ENCODE measurements around the gene EPHB2. TPM values are rescaled to one million over a fixed set of nuclear protein-coding genes. Genes with fewer than 3 reads are reported as not detected.

EPHB2 gene
- total RNA-seq, 1 experiment from 2014 or later: 18.5 TPM

GRCh38 chr1:22958556-22958955 is 247.9 kb downstream of the EPHB2 start:
- CTCF ChIA-PET: no interaction called here

More at GRCh38 chr1:22958556-22958955, 247.9 kb downstream of the EPHB2 start:
- Mint-ChIP-seq H3K27ac (no peak overlapping the region), H3K27me3 (ENCODE audit: low read depth) (peaks cover 26% of the 10 kb centered on the region), H3K4me3 (no peak overlapping the region), H3K36me3 (no peaks in the 10 kb centered on the region), H3K9me3 (no peaks in the 10 kb centered on the region), H3K4me1 (no peaks in the 10 kb centered on the region)
- ATAC-seq (no peak), DNase-seq (ENCODE audit: low spot score) (no peak)
- no peak for TF ChIP-seq AR (CRISPR knock-in tag; IDR thresholded peaks at IDR 0.05)
- no peak for TF ChIP-seq ZMAT4 (CRISPR knock-in tag; IDR thresholded peaks at IDR 0.05)
- TF ChIP-seq GRHL2 (CRISPR knock-in tag; IDR thresholded peaks at IDR 0.05; ENCODE audit: insufficient replicate concordance, severe bottlenecking): no peak
- TF ChIP-seq CREM (CRISPR knock-in tag; IDR thresholded peaks at IDR 0.05): no peak
- no peak for TF ChIP-seq ETV6 (CRISPR knock-in tag; IDR thresholded peaks at IDR 0.05)
- no peak for TF ChIP-seq USF1 (CRISPR knock-in tag; IDR thresholded peaks at IDR 0.05)
- no peak for TF ChIP-seq ZSCAN18 (CRISPR knock-in tag; IDR thresholded peaks at IDR 0.05)
- no peak for TF ChIP-seq PREB (CRISPR knock-in tag; IDR thresholded peaks at IDR 0.05; ENCODE audit: borderline replicate concordance)
- TF ChIP-seq E2F1 (CRISPR knock-in tag; IDR thresholded peaks at IDR 0.05): no peak
- no peak for TF ChIP-seq ZNF416 (CRISPR knock-in tag; IDR thresholded peaks at IDR 0.05)
- TF ChIP-seq KAT7 (CRISPR knock-in tag; IDR thresholded peaks at IDR 0.05; ENCODE audit: borderline replicate concordance): no peak
- no peak for TF ChIP-seq RELA (CRISPR knock-in tag; IDR thresholded peaks at IDR 0.05; ENCODE audit: borderline replicate concordance)
- TF ChIP-seq ZNF281 (CRISPR knock-in tag; IDR thresholded peaks at IDR 0.05): no peak
- no peak for TF ChIP-seq FOXJ3 (CRISPR knock-in tag; IDR thresholded peaks at IDR 0.05; ENCODE audit: borderline replicate concordance)
- no peak for TF ChIP-seq HMGA2 (CRISPR knock-in tag; IDR thresholded peaks at IDR 0.05)
- TF ChIP-seq E2F4 (CRISPR knock-in tag; IDR thresholded peaks at IDR 0.05; ENCODE audit: borderline replicate concordance, low read depth): no peak
- POLR2A ChIA-PET: no interaction called here
